Adrenal gland (tissue), 12 donors: ENCODE results near the gene KCTD21. TPM values are rescaled to one million over a fixed set of nuclear protein-coding genes. Genes with fewer than 3 reads are reported as not detected.
"Not testable (repeated sequence)": the region's sequence is repeated elsewhere in the genome, so short reads cannot be mapped to it uniquely, and the experiment has no call there.

Experiments used
- DNase-seq, 7 donors: peaks; one replicate each; pipeline ENCODE4 v3.0.0-alpha.2; 2019 to 2020
- H3K27ac ChIP-seq, 5 donors: fragments of 200-600 bp; sonication (generic) in 4 of 5; 1 replicate in 3 of 5; 2 replicates in 2 of 5; pipeline versions ENCODE4 v1.5.1 to v1.8.0; 2016 to 2020; ENCODE audit warnings: mild to moderate bottlenecking in 1 of 5
- H3K27me3 ChIP-seq: fragments of 200-600 bp; 2 replicates; pipeline ENCODE4 v1.8.0; 2021
- H3K36me3 ChIP-seq, 2 donors: fragments of 200-600 bp; replicated peaks in 1 of 2; 1 replicate in 1 of 2; 2 replicates in 1 of 2; pipeline versions ENCODE4 v1.5.1 to v1.8.0; 2018 to 2022
- H3K4me1 ChIP-seq, 2 donors: fragments of 200-600 bp; replicated peaks in 1 of 2; 1 replicate in 1 of 2; 2 replicates in 1 of 2; pipeline versions ENCODE4 v1.5.1 to v1.8.0; 2018 to 2021
- H3K4me3 ChIP-seq, 4 donors: fragments of 200-600 bp; sonication (generic) in 3 of 4; one replicate each; pipeline ENCODE4 v1.5.1; 2016 to 2018
- H3K9me3 ChIP-seq, 3 donors: fragments of 200-600 bp; sonication (generic) in 1 of 3; replicated peaks in 1 of 3; 1 replicate in 2 of 3; 2 replicates in 1 of 3; pipeline versions ENCODE4 v1.5.1 to v1.8.0; 2016 to 2021
- POLR2A ChIP-seq, 2 donors: fragments of 450-650 bp; IDR thresholded peaks; one replicate each; pipeline ENCODE4 v1.6.1; 2017; ENCODE audit warnings: antibody characterized with exemption in 2 of 2, mild to moderate bottlenecking in 2 of 2, moderate library complexity in 1 of 2
- WGBS, 4 donors: extraction: QIAGEN DNeasy Blood & Tissue Kit in 2 of 4; methylation state at CpG; one replicate each; pipeline versions ENCODE4 v1.1.5 to v1.1.7; 2013 to 2017; 5-methylcytosine and 5-hydroxymethylcytosine counted together
- intact Hi-C, 2 donors: fragments of 100-400 bp; cut with DNase I; formaldehyde crosslinking; loops; one replicate each; pipeline versions ENCODE4 v1.14.1 to v1.15.0; 2022 to 2023
- polyA plus RNA-seq, 3 donors: library from polyadenylated mRNA; stranded (reverse); fragments of 200-250 nt in 2 of 3; fragments of 350-450 nt in 1 of 3; fragmentation: Illumina TruSeq in 1 of 3; extraction: RNeasy Lipid Tissue Mini Kit (QIAGEN cat#74804) in 1 of 3; gene quantifications; one replicate each; pipeline ENCODE4 v1.2.3, GENCODE V29; 2013 to 2014
- total RNA-seq, 9 donors: library from RNA; depleted of rRNA in 4 of 9; stranded (reverse); fragments of >200 nt in 4 of 9; fragments of 120-200 nt in 1 of 9; fragmentation: NEBNext Ultra II Directional in 1 of 9; extraction: Animal tissue kit (Norgen Biotek cat#: 25700) in 1 of 9; gene quantifications; one replicate each; pipeline versions ENCODE4 v1.1.0 to v1.2.4, GENCODE V29; 2013 to 2023
- TF ChIP-seq, protein P1 (sequence below), 6 experiments: fragments of 450-650 bp in 4 of 6; fragments of 200-600 bp in 2 of 6; sonication (generic) in 1 of 6; IDR thresholded peaks; 1 replicate in 5 of 6; 2 replicates in 1 of 6; pipeline versions ENCODE4 v1.5.1 to v1.8.0; 2016 to 2021; ENCODE audit warnings: antibody characterized with exemption in 6 of 6, mild to moderate bottlenecking in 2 of 6, moderate library complexity in 1 of 6
- donor health status: healthy with polysubstance abuse.
- donor health status: Bipolar disorder and iron deficiency.
- donor health status: DM: yes; HTN: yes; CAD: no.
- donor health status: DM: no; HTN: no; CAD: no.
- donor health status: DM: no; HTN: no; CAD: no.
- donor health status: DM: yes; HTN: yes; CAD: no.

KCTD21 gene
- total and polyA plus RNA-seq, 12 donors = 9.3 to 54.0 (median 26.4) TPM

DNA sequence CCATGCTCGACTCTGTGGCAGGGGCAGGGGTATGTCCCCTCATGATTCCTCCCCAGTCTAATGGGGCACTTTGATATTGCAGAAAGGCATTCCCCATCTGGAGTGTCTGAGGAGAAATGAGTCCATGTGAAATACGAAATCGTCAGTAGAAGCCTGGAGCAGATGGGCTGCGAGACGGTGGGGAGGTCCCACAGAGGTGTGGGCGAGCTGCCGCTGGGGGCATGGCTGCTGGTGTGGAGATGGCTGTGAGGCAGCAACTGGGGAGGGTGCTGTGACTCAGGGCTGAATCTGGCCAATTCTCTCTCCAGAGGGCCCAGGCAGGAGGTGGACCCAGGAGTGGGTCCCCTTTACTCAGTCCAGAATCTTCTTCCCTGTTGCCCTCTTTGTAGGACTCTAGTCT lies 11.2 kb downstream of the KCTD21 start:
- WGBS, 4 donors = 92 to 95% (median 94%) methylated on average over 7 of the region's 7 CpGs
- intact Hi-C loops = no loop called here
- DNase-seq = no peak

DNA sequence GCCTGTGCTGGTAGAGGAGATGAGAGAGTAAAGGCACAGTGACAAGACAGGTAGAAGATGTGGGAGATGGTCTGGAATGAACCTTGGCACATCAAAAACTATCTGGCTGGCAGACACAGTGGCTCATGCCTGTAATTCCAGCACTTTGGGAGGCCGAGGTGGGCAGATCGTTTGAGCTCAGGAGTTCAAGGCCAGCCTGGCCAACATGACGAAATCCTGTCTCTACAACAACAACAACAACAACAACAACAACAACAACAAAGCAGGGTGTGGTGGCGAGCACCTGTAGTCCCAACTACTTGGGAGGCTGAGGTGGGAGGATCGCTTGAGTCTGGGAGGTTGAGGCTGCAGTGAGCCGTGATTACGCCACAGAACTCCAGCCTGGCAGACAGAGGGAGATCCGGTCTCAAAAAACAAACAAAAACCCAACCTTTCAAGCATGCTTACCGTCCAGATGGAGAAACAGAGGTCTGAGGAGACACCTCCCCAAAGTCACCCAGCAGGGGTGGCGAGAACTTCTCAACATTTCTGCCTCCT lies 11.8 kb downstream of the KCTD21 start:
- 85 to 87% (median 85%) methylated on average over 10 of the region's 10 CpGs for WGBS, 4 donors
- Histone ChIP-seq H3K4me1 (peaks cover 0 to 25% of the 10 kb centered on the region in 2 donors), H3K36me3 (peaks cover 0 to 15% of the 10 kb centered on the region in 2 donors), H3K27ac (peak overlapping the region in 1 of 5 donors; percentile 20), H3K9me3 (no peaks in the 10 kb centered on the region), H3K27me3 (no peaks in the 10 kb centered on the region), H3K4me3 (no peak overlapping the region)
- DNase-seq = no peak
- intact Hi-C loops = no loop called here
- TF ChIP-seq, protein P1, sequence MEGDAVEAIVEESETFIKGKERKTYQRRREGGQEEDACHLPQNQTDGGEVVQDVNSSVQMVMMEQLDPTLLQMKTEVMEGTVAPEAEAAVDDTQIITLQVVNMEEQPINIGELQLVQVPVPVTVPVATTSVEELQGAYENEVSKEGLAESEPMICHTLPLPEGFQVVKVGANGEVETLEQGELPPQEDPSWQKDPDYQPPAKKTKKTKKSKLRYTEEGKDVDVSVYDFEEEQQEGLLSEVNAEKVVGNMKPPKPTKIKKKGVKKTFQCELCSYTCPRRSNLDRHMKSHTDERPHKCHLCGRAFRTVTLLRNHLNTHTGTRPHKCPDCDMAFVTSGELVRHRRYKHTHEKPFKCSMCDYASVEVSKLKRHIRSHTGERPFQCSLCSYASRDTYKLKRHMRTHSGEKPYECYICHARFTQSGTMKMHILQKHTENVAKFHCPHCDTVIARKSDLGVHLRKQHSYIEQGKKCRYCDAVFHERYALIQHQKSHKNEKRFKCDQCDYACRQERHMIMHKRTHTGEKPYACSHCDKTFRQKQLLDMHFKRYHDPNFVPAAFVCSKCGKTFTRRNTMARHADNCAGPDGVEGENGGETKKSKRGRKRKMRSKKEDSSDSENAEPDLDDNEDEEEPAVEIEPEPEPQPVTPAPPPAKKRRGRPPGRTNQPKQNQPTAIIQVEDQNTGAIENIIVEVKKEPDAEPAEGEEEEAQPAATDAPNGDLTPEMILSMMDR (IDR thresholded peaks at IDR 0.05) = no peak
- TF ChIP-seq POLR2A (IDR thresholded peaks at IDR 0.05) = no peak

More for the DNA sequence above, 11.2 kb downstream of the KCTD21 start:
- peak overlapping the region in 3 of 5 donors; percentile 5 to 20 (median 9) for H3K27ac ChIP-seq
- TF ChIP-seq, protein P1 (IDR thresholded peaks at IDR 0.05) = no peak
- no peak for TF ChIP-seq POLR2A (IDR thresholded peaks at IDR 0.05)
- no peaks in the 10 kb centered on the region for H3K9me3 ChIP-seq
- no peaks in the 10 kb centered on the region for H3K27me3 ChIP-seq
- H3K4me1 ChIP-seq = peaks cover 0 to 20% of the 10 kb centered on the region in 2 donors
- no peak overlapping the region for H3K4me3 ChIP-seq
- H3K36me3 ChIP-seq = peaks cover 0 to 15% of the 10 kb centered on the region in 2 donors

DNA sequence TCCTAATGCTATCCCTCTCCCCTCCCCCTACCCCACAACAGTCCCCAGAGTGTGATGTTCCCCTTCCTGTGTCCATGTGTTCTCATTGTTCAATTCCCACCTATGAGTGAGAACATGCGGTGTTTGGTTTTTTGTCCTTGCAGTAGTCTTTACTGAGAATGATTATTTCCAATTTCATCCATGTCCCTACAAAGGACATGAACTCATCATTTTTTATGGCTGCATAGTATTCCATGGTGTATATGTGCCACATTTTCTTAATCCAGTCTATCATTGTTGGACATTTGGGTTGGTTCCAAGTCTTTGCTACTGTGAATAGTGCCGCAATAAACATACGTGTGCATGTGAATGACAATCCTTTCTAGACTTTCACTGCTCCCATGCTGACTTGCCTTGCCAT lies 12.6 kb downstream of the KCTD21 start:
- DNase-seq, intact Hi-C loops: not testable (repeated sequence)

DNA sequence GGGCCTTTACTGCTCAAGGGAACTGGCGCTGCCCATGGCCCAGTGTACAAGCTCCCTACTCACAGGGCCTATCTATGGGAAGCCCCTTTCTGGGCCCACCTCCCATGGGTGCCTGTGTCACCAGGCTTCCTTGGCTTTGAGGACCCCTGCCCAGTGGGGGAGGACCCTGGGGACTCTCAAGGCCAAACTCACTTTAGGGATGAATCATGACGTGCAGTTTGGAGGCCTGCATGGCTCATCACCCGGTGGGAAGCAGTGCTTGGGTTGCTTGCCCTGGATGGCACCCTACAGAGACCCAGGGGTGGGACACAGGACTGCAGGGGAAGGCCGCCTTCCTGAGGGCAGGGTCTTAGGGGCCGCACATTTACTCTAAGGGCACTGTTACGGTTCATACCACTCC lies 16.5 kb downstream of the KCTD21 start:
- intact Hi-C loops = no loop called here
- DNase-seq = peak in 1 of 7 donors; percentile 36
- H3K4me1 ChIP-seq = peaks cover 15 to 46% of the 10 kb centered on the region in 2 donors
- H3K9me3 ChIP-seq = no peaks in the 10 kb centered on the region
- WGBS, 4 donors = 72 to 93% (median 78%) methylated on average over 2 to 6 of the region's 6 CpGs
- TF ChIP-seq, protein P1 (IDR thresholded peaks at IDR 0.05) = no peak
- no peak for TF ChIP-seq POLR2A (IDR thresholded peaks at IDR 0.05)
- H3K36me3 ChIP-seq = peaks cover 0 to 15% of the 10 kb centered on the region in 2 donors
- peak overlapping the region in 4 of 5 donors; percentile 1 to 99 (median 74) for H3K27ac ChIP-seq
- no peaks in the 10 kb centered on the region for H3K27me3 ChIP-seq
- H3K4me3 ChIP-seq = no peak overlapping the region

More for the DNA sequence above, 12.6 kb downstream of the KCTD21 start:
- not testable (repeated sequence) for H3K27me3 ChIP-seq, H3K4me3 ChIP-seq, H3K9me3 ChIP-seq, H3K27ac ChIP-seq
- H3K36me3 ChIP-seq = peaks cover 0 to 15% of the 10 kb centered on the region in 2 donors
- WGBS, 4 donors = 94 to 100% (median 97%) methylated on average over 3 of the region's 3 CpGs
- H3K4me1 ChIP-seq = peaks cover 0 to 33% of the 10 kb centered on the region in 2 donors
